Smooth muscle cell (in vitro differentiated cells): ENCODE measurements around the gene RBM38. TPM values are rescaled to one million over a fixed set of nuclear protein-coding genes. Genes with fewer than 3 reads are reported as not detected.

Experiments
- DNase-seq: peaks from one replicate; lab custom pipeline; 2025; ENCODE audit not compliant: unreplicated experiment; lab: John Stamatoyannopoulos, UW
- H2AFZ ChIP-seq: fragments of 200-600 bp; sonication (generic); 2 replicates; pipeline ENCODE4 v1.6.0; 2016; ENCODE audit warnings: antibody characterized with exemption, low read depth, mild to moderate bottlenecking
- H3F3A ChIP-seq: fragments of 200-600 bp; sonication (generic); 2 replicates; pipeline ENCODE4 v1.6.0; 2017; ENCODE audit warnings: antibody characterized with exemption, low read depth
- H3K27ac ChIP-seq: fragments of 200-600 bp; sonication (generic); 2 replicates; pipeline ENCODE4 v1.5.1; 2016; ENCODE audit warnings: low read depth, mild to moderate bottlenecking
- H3K27me3 ChIP-seq: fragments of 200-600 bp; sonication (generic); 2 replicates; pipeline ENCODE4 v1.6.1; 2016; ENCODE audit warnings: low read depth, mild to moderate bottlenecking
- H3K36me3 ChIP-seq: fragments of 200-600 bp; sonication (generic); 2 replicates; pipeline ENCODE4 v1.5.1; 2016; ENCODE audit warnings: low read depth
- H3K4me1 ChIP-seq: fragments of 200-600 bp; sonication (generic); 2 replicates; pipeline ENCODE4 v1.5.1; 2016; ENCODE audit warnings: low read depth
- H3K4me2 ChIP-seq: fragments of 200-600 bp; sonication (generic); 2 replicates; pipeline ENCODE4 v1.6.0; 2016; ENCODE audit warnings: mild to moderate bottlenecking
- H3K4me3 ChIP-seq: fragments of 200-600 bp; sonication (generic); 2 replicates; pipeline ENCODE4 v1.5.1; 2016; ENCODE audit warnings: mild to moderate bottlenecking
- H3K79me2 ChIP-seq: fragments of 200-600 bp; sonication (generic); 2 replicates; pipeline ENCODE4 v1.6.0; 2016; ENCODE audit warnings: low read depth, mild to moderate bottlenecking
- H3K9ac ChIP-seq: fragments of 200-600 bp; sonication (generic); 2 replicates; pipeline ENCODE4 v1.6.0; 2016; ENCODE audit warnings: low read depth
- H3K9me3 ChIP-seq: fragments of 200-600 bp; sonication (generic); replicated peaks from 2 replicates; pipeline ENCODE4 v1.5.1; 2016; ENCODE audit warnings: low read depth
- H4K20me1 ChIP-seq: fragments of 200-600 bp; sonication (generic); 2 replicates; pipeline ENCODE4 v1.6.0; 2016; ENCODE audit warnings: low read depth
- CTCF ChIP-seq: fragments of 200-600 bp; sonication (generic); IDR thresholded peaks from 2 replicates; pipeline ENCODE4 v1.5.1; 2017; ENCODE audit warnings: borderline replicate concordance, mild to moderate bottlenecking, antibody characterized with exemption; ENCODE audit not compliant: insufficient read depth, poor library complexity, severe bottlenecking
- WGBS: methylation state at CpG from one replicate; pipeline ENCODE4 v1.1.7; 2016; ENCODE audit warnings: low lambda C conversion rate; 5-methylcytosine and 5-hydroxymethylcytosine counted together
- polyA plus RNA-seq: library from polyadenylated mRNA; unstranded; fragments of >200 nt; fragmentation: Nextera tagmentation; extraction: Ambion mirVana; gene quantifications from 2 replicates; pipeline ENCODE4 v1.2.1, GENCODE V29; 2016
- total RNA-seq: library from RNA; depleted of rRNA; stranded (reverse); fragments of >200 nt; gene quantifications from 2 replicates; pipeline ENCODE4 v1.2.3, GENCODE V29; 2014

The RBM38 gene
- total and polyA plus RNA-seq, 2 experiments from 2014 or later = 12.0 to 12.7 TPM

DNA sequence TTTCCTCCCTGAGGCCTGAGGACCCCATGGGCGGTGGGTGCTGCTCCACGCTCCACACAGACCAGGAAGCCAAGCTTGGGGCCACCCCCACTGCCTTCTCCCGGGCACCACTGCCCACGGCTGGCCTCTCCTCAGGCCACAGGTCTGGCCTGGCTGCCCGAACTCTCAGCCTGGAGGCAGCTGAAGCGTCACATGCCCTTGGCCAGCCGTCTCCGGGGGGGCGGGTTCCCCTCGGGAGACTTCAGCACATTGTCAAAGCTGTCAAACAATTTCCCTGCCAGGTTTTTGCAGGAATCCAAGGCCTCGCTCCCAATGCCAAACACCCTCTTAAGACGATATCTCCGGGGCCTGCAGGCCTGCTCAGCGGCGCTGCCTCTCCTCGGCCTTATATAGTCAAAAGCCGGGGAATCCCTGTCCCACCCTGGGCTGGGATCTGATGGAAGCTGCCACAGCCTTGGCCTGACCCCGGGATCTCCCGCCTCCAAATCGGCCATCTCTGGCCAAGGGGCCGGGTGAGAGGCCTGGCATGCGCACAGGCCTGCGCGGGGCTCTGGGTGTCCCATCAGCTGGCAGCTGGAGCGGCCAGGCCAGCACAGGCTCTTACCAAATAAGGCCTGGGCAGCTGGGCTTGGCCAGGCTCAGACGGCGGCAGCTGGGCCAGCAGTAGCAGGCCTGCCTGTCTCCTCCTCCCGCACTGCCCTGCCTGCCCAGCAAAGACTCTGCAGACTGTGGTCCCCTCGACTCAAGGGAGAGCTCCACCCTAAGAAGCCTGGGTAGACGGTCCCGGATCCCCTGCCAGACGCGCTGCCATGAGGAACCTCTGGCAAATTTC is 49.7 kb downstream of the RBM38 start:
- no peak overlapping the region for H3K9ac ChIP-seq
- no peak for TF ChIP-seq CTCF
- no peaks in the 10 kb centered on the region for H3K27me3 ChIP-seq
- WGBS = 25% methylated on average over 33 of the region's 33 CpGs
- H2AFZ ChIP-seq = peak overlapping the region; percentile 76
- no peaks in the 10 kb centered on the region for H4K20me1 ChIP-seq
- H3K4me2 ChIP-seq = peak overlapping the region; percentile 50
- no peaks in the 10 kb centered on the region for H3K9me3 ChIP-seq
- no peaks in the 10 kb centered on the region for H3K79me2 ChIP-seq
- peaks cover 12% of the 10 kb centered on the region for H3K4me1 ChIP-seq
- no peak overlapping the region for H3K27ac ChIP-seq
- DNase-seq = peak; percentile 38
- H3K4me3 ChIP-seq = no peak overlapping the region
- H3F3A ChIP-seq = no peaks in the 10 kb centered on the region
- H3K36me3 ChIP-seq = no peaks in the 10 kb centered on the region

- 95% methylated on average over 16 of the region's 16 CpGs for WGBS
- no peak overlapping the region for H3K9ac ChIP-seq
- no peak overlapping the region for H3K27ac ChIP-seq
- no peak for TF ChIP-seq CTCF
- H3K4me2 ChIP-seq = peak overlapping the region; percentile 50
- H3K79me2 ChIP-seq = no peaks in the 10 kb centered on the region
- H2AFZ ChIP-seq = peak overlapping the region; percentile 76
- no peak overlapping the region for H3K4me3 ChIP-seq
- H3F3A ChIP-seq = no peaks in the 10 kb centered on the region
- H4K20me1 ChIP-seq = no peaks in the 10 kb centered on the region
- H3K27me3 ChIP-seq = no peaks in the 10 kb centered on the region
- peaks cover 12% of the 10 kb centered on the region for H3K4me1 ChIP-seq
- no peaks in the 10 kb centered on the region for H3K36me3 ChIP-seq
- DNase-seq = no peak
- no peaks in the 10 kb centered on the region for H3K9me3 ChIP-seq
These were observed 50.4 kb downstream of the RBM38 start for GRCh38 chr20:57441510-57442154.

- Histone ChIP-seq H3K79me2 (no peaks in the 10 kb centered on the region), H3K27me3 (no peaks in the 10 kb centered on the region), H3K27ac (no peak overlapping the region), H3K4me2 (no peak overlapping the region), H3F3A (no peaks in the 10 kb centered on the region), H2AFZ (no peak overlapping the region), H3K9ac (no peak overlapping the region), H3K36me3 (no peaks in the 10 kb centered on the region), H3K9me3 (no peaks in the 10 kb centered on the region), H4K20me1 (no peaks in the 10 kb centered on the region), H3K4me1 (peaks cover 12% of the 10 kb centered on the region), H3K4me3 (no peak overlapping the region)
- WGBS = 92% methylated on average over 17 of the region's 17 CpGs
- no peak for DNase-seq
- no peak for TF ChIP-seq CTCF
These were observed 51.1 kb downstream of the RBM38 start for GRCh38 chr20:57442158-57442887.
